Measurements from ENCODE around the gene FBXL17.
"Not testable (repeated sequence)": the region's sequence is repeated elsewhere in the genome, so short reads cannot be mapped to it uniquely, and the experiment has no call there.

FBXL17 gene

DNA sequence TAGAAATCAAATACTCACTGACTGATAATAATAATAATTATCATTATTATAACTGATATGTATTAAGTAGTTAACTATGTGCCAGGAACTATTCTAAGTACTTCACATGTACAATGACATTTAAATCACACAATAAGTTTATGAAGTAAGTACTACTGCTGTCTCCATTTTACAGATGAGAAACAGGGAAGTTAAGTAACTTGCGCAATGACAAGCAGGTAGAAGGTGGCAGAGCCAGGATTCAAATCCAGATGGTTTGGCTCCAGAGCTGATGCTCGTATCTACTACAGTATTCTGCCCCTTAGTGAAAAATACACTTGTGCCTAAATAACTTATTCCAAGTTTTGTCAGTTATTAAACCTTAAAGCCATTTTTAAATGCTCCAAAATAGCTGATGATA is 217.3 kb downstream of the FBXL17 start:
- ChIA-PET CTCF (no interaction called here), POLR2A (no interaction called here)
- no peak overlapping the region for H3K4me3 ChIP-seq (ENCODE audit: low read depth, low read length)
- H3K36me3 ChIP-seq (ENCODE audit: control insufficient read depth in 2 of 2, insufficient read depth in 1 of 2, low read length in 2 of 2): no peaks in the 10 kb centered on the region
- H3K9me3 ChIP-seq (ENCODE audit: control insufficient read depth, insufficient read depth, low read depth, low read length): no peaks in the 10 kb centered on the region
- no peak overlapping the region for H3K27ac ChIP-seq (ENCODE audit: extremely low read depth, low read depth, low read length)
- TF ChIP-seq ZNF654 (tag by site-specific recombination; IDR thresholded peaks at IDR 0.05; ENCODE audit: low read depth) (no peak), ZNF112 (tag by site-specific recombination; IDR thresholded peaks at IDR 0.05) (no peak), ZNF132 (tag by site-specific recombination; IDR thresholded peaks at IDR 0.05; ENCODE audit: borderline replicate concordance) (no peak), ZNF211 (tag by site-specific recombination; IDR thresholded peaks at IDR 0.05; ENCODE audit: low read depth) (no peak), ZNF274 (IDR thresholded peaks at IDR 0.05; ENCODE audit: low read length) (no peak), ZNF274 (tag by site-specific recombination; IDR thresholded peaks at IDR 0.05; ENCODE audit: borderline replicate concordance) (no peak), ZNF701 (tag by site-specific recombination; IDR thresholded peaks at IDR 0.05) (no peak), ZNF560 (tag by site-specific recombination; IDR thresholded peaks at IDR 0.05; ENCODE audit: borderline replicate concordance) (no peak), SP3 (tag by site-specific recombination; IDR thresholded peaks at IDR 0.05) (no peak), ZNF324 (tag by site-specific recombination; IDR thresholded peaks at IDR 0.05) (no peak), ZNF660 (tag by site-specific recombination; IDR thresholded peaks at IDR 0.05) (no peak), ZNF677 (tag by site-specific recombination; IDR thresholded peaks at IDR 0.05) (no peak)
- TF ChIP-seq, protein P1, sequence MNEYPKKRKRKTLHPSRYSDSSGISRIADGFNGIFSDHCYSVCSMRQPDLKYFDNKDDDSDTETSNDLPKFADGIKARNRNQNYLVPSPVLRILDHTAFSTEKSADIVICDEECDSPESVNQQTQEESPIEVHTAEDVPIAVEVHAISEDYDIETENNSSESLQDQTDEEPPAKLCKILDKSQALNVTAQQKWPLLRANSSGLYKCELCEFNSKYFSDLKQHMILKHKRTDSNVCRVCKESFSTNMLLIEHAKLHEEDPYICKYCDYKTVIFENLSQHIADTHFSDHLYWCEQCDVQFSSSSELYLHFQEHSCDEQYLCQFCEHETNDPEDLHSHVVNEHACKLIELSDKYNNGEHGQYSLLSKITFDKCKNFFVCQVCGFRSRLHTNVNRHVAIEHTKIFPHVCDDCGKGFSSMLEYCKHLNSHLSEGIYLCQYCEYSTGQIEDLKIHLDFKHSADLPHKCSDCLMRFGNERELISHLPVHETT (tag by site-specific recombination; IDR thresholded peaks at IDR 0.05): no peak
- TF ChIP-seq, protein P2, sequence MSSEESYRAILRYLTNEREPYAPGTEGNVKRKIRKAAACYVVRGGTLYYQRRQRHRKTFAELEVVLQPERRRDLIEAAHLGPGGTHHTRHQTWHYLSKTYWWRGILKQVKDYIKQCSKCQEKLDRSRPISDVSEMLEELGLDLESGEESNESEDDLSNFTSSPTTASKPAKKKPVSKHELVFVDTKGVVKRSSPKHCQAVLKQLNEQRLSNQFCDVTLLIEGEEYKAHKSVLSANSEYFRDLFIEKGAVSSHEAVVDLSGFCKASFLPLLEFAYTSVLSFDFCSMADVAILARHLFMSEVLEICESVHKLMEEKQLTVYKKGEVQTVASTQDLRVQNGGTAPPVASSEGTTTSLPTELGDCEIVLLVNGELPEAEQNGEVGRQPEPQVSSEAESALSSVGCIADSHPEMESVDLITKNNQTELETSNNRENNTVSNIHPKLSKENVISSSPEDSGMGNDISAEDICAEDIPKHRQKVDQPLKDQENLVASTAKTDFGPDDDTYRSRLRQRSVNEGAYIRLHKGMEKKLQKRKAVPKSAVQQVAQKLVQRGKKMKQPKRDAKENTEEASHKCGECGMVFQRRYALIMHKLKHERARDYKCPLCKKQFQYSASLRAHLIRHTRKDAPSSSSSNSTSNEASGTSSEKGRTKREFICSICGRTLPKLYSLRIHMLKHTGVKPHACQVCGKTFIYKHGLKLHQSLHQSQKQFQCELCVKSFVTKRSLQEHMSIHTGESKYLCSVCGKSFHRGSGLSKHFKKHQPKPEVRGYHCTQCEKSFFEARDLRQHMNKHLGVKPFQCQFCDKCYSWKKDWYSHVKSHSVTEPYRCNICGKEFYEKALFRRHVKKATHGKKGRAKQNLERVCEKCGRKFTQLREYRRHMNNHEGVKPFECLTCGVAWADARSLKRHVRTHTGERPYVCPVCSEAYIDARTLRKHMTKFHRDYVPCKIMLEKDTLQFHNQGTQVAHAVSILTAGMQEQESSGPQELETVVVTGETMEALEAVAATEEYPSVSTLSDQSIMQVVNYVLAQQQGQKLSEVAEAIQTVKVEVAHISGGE (tag by site-specific recombination; conservative IDR thresholded peaks at IDR 0.05; ENCODE audit: low read depth): no peak
- TF ChIP-seq, protein P3, sequence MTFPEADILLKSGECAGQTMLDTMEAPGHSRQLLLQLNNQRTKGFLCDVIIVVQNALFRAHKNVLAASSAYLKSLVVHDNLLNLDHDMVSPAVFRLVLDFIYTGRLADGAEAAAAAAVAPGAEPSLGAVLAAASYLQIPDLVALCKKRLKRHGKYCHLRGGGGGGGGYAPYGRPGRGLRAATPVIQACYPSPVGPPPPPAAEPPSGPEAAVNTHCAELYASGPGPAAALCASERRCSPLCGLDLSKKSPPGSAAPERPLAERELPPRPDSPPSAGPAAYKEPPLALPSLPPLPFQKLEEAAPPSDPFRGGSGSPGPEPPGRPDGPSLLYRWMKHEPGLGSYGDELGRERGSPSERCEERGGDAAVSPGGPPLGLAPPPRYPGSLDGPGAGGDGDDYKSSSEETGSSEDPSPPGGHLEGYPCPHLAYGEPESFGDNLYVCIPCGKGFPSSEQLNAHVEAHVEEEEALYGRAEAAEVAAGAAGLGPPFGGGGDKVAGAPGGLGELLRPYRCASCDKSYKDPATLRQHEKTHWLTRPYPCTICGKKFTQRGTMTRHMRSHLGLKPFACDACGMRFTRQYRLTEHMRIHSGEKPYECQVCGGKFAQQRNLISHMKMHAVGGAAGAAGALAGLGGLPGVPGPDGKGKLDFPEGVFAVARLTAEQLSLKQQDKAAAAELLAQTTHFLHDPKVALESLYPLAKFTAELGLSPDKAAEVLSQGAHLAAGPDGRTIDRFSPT (tag by site-specific recombination; IDR thresholded peaks at IDR 0.05): no peak
- TF ChIP-seq, protein P4, sequence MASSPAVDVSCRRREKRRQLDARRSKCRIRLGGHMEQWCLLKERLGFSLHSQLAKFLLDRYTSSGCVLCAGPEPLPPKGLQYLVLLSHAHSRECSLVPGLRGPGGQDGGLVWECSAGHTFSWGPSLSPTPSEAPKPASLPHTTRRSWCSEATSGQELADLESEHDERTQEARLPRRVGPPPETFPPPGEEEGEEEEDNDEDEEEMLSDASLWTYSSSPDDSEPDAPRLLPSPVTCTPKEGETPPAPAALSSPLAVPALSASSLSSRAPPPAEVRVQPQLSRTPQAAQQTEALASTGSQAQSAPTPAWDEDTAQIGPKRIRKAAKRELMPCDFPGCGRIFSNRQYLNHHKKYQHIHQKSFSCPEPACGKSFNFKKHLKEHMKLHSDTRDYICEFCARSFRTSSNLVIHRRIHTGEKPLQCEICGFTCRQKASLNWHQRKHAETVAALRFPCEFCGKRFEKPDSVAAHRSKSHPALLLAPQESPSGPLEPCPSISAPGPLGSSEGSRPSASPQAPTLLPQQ (tag by site-specific recombination; IDR thresholded peaks at IDR 0.05): no peak
- no peaks in the 10 kb centered on the region for H3K4me1 ChIP-seq (ENCODE audit: control insufficient read depth, insufficient read depth, low read length)

DNA sequence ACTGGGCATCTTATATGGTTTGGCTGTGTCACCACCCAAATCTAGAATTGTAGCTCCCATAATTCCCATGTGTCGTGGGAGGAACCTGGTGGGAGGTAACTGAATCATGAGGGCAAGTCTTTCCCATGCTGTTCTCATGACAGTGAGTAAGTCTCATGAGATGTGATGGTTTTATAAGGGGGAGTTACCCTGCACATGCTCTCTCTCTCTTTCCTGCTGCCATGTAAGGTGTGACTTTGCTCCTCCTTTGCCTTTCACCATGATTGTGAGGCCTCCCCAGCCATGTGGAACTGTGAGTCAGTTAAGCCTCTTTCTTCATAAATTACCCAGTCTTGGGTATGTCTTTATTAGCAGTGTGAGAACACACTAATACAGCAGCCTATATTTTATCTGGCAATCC is 229.0 kb downstream of the FBXL17 start:
- H3K27ac ChIP-seq (ENCODE audit: extremely low read depth, low read depth, low read length); H3K9me3 ChIP-seq (ENCODE audit: control insufficient read depth, insufficient read depth, low read depth, low read length); POLR2A ChIA-PET; H3K4me3 ChIP-seq (ENCODE audit: low read depth, low read length); H3K4me1 ChIP-seq (ENCODE audit: control insufficient read depth, insufficient read depth, low read length); H3K36me3 ChIP-seq (ENCODE audit: control insufficient read depth in 2 of 2, insufficient read depth in 1 of 2, low read length in 2 of 2): not testable (repeated sequence)
- CTCF ChIA-PET: interaction anchor here (0.6 to 0.8 kb wide), 3 partner anchors 54 to 990 kb away, joined by 3 to 4 read pairs (median 3); no protein-coding TSS in a partner anchor
